HG02623 (cell line): ENCODE results near the gene NAA35.
"Not testable (repeated sequence)": the region's sequence is repeated elsewhere in the genome, so short reads cannot be mapped to it uniquely, and the experiment has no call there.

ENCODE experiments used
- ATAC-seq: cut with Tn5 transposase; IDR thresholded peaks from one replicate; pipeline ENCODE4 v1.9.1; 2021; ENCODE audit warnings: moderate library complexity; ENCODE audit not compliant: unreplicated experiment

Gene NAA35

GRCh38 chr9:85940832-85941621 is at the start of gene NAA35:
NAA35 (plus strand) TSS chr9:85941146; CDS start chr9:85942160, 1,014 bp downstream.
- ATAC-seq = peak; percentile 80

GRCh38 chr9:85892401-85892800 is 48.5 kb upstream of the NAA35 start:
- ATAC-seq = no peak

GRCh38 chr9:85895685-85896084 is 45.3 kb upstream of the NAA35 start:
- ATAC-seq = no peak

- no peak for ATAC-seq
Measured at GRCh38 chr9:85897848-85898247, 43.1 kb upstream of the NAA35 start.

- no peak for ATAC-seq
Measured at GRCh38 chr9:85898332-85898731, 42.6 kb upstream of the NAA35 start.

GRCh38 chr9:85899388-85899787 is 41.6 kb upstream of the NAA35 start:
- ATAC-seq = no peak

GRCh38 chr9:85900504-85901201 is 40.3 kb upstream of the NAA35 start:
- no peak for ATAC-seq

GRCh38 chr9:85904975-85905374 is 36.0 kb upstream of the NAA35 start:
- no peak for ATAC-seq

- ATAC-seq = no peak
Measured at GRCh38 chr9:85905957-85906356, 35.0 kb upstream of the NAA35 start.

GRCh38 chr9:85909390-85909789 is 31.6 kb upstream of the NAA35 start:
- no peak for ATAC-seq

- ATAC-seq = no peak
Measured at GRCh38 chr9:85914108-85914507, 26.8 kb upstream of the NAA35 start.

- ATAC-seq = no peak
Measured at GRCh38 chr9:85917756-85918155, 23.2 kb upstream of the NAA35 start.

- ATAC-seq = no peak
Measured at GRCh38 chr9:85925493-85925892, 15.5 kb upstream of the NAA35 start.

GRCh38 chr9:85927076-85927475 is 13.9 kb upstream of the NAA35 start:
- no peak for ATAC-seq

GRCh38 chr9:85931495-85931894 is 9.5 kb upstream of the NAA35 start:
- no peak for ATAC-seq

GRCh38 chr9:85935950-85936349 is 5.0 kb upstream of the NAA35 start:
- ATAC-seq = not testable (repeated sequence)

GRCh38 chr9:85940275-85940831 is 593 bp upstream of the NAA35 start:
- ATAC-seq = no peak

GRCh38 chr9:85941622-85941940 is 635 bp downstream of the NAA35 start:
- ATAC-seq = no peak

GRCh38 chr9:85941966-85942912 is 1.3 kb downstream of the NAA35 start:
- no peak for ATAC-seq

- no peak for ATAC-seq
Measured at GRCh38 chr9:85942913-85943709, 2.2 kb downstream of the NAA35 start.
